Neural cell (in vitro differentiated cells): ENCODE results near the gene ADCY5. TPM values are rescaled to one million over a fixed set of nuclear protein-coding genes. Genes with fewer than 3 reads are reported as not detected.

Source experiments
- H2AFZ ChIP-seq: fragments of 200-600, 300-800 bp; sonication (generic), shearing (Covaris generic); 2 replicates; pipeline ENCODE4 v1.6.0; 2014; ENCODE audit warnings: low read depth, mild to moderate bottlenecking, antibody characterized with exemption, low read length, moderate library complexity
- H3F3A ChIP-seq: fragments of 200-600 bp; shearing (Covaris generic); 2 replicates; pipeline ENCODE4 v1.6.1; 2016; ENCODE audit warnings: mild to moderate bottlenecking, moderate library complexity, mixed read lengths, antibody characterized with exemption, low read length; ENCODE audit not compliant: insufficient read depth, poor library complexity, severe bottlenecking
- H3K27ac ChIP-seq: fragments of 200-600, 300-800 bp; sonication (generic), shearing (Covaris generic); 2 replicates; pipeline ENCODE4 v1.5.1; 2014; ENCODE audit warnings: mild to moderate bottlenecking, low read length, moderate library complexity
- H3K27me3 ChIP-seq: fragments of 300-800, 200-600 bp; sonication (generic), shearing (Covaris generic); 2 replicates; pipeline ENCODE4 v1.6.0; 2014; ENCODE audit warnings: mild to moderate bottlenecking, low read depth, low read length, moderate library complexity; ENCODE audit not compliant: insufficient read depth
- H3K36me3 ChIP-seq: fragments of 300-800, 200-600 bp; sonication (generic), shearing (Covaris generic); 2 replicates; pipeline ENCODE4 v1.5.1; 2014; ENCODE audit warnings: mild to moderate bottlenecking, antibody characterized with exemption, low read length, moderate library complexity; ENCODE audit not compliant: insufficient read depth
- H3K4me2 ChIP-seq: fragments of 300-800, 200-600 bp; sonication (generic), shearing (Covaris generic); 2 replicates; pipeline ENCODE4 v1.6.0; 2014; ENCODE audit warnings: mild to moderate bottlenecking, low read length
- H3K4me3 ChIP-seq: fragments of 300-800, 200-600 bp; sonication (generic), shearing (Covaris generic); 2 replicates; pipeline ENCODE4 v1.5.1; 2014; ENCODE audit warnings: mild to moderate bottlenecking, low read length, moderate library complexity
- H3K79me2 ChIP-seq: fragments of 200-600 bp; shearing (Covaris generic); replicated peaks from 2 replicates; pipeline ENCODE4 v1.6.0; 2014; ENCODE audit warnings: mild to moderate bottlenecking, low read length, moderate library complexity; ENCODE audit not compliant: insufficient read depth
- H3K9ac ChIP-seq: fragments of 300-800, 200-600 bp; sonication (generic), shearing (Covaris generic); 2 replicates; pipeline ENCODE4 v1.6.1; 2016; ENCODE audit warnings: mild to moderate bottlenecking, low read length, mixed read lengths
- H3K9me2 ChIP-seq: fragments of 200-600 bp; shearing (Covaris generic); 2 replicates; pipeline ENCODE4 v1.6.1; 2016; ENCODE audit warnings: mild to moderate bottlenecking, low read length, mixed read lengths; ENCODE audit not compliant: insufficient read depth
- H3K9me3 ChIP-seq: fragments of 200-600, 300-800 bp; sonication (generic), shearing (Covaris generic); 2 replicates; pipeline ENCODE4 v1.6.1; 2016; ENCODE audit warnings: mild to moderate bottlenecking, mixed run types, low read length, moderate library complexity, mixed read lengths
- H4K20me1 ChIP-seq: fragments of 200-600 bp; shearing (Covaris generic); 2 replicates; pipeline ENCODE4 v1.6.1; 2016; ENCODE audit warnings: mild to moderate bottlenecking, mixed run types; ENCODE audit not compliant: insufficient read depth
- EP300 ChIP-seq: fragments of 450-650 bp; conservative IDR thresholded peaks from 2 replicates; pipeline ENCODE4 v1.6.1; 2014; ENCODE audit warnings: antibody characterized with exemption, mild to moderate bottlenecking, moderate library complexity; ENCODE audit not compliant: poor library complexity, severe bottlenecking
- EZH2 ChIP-seq: fragments of 200-600, 300-800 bp; shearing (Covaris generic), sonication (generic); IDR thresholded peaks from 2 replicates; pipeline ENCODE4 v1.6.1; 2014; ENCODE audit warnings: antibody characterized with exemption, low read length, borderline replicate concordance, mild to moderate bottlenecking; ENCODE audit not compliant: insufficient read depth, poor library complexity, severe bottlenecking
- MXI1 ChIP-seq: fragments of 450-650 bp; conservative IDR thresholded peaks from 2 replicates; pipeline ENCODE4 v1.6.1; 2014; ENCODE audit warnings: antibody characterized with exemption, mild to moderate bottlenecking; ENCODE audit not compliant: poor library complexity, severe bottlenecking
- POLR2AphosphoS5 ChIP-seq: IDR thresholded peaks from 2 replicates; pipeline ENCODE4 v1.6.1; 2012
- RAD21 ChIP-seq: fragments of 450-650 bp; conservative IDR thresholded peaks from 2 replicates; pipeline ENCODE4 v1.6.1; 2014; ENCODE audit warnings: antibody characterized with exemption, mild to moderate bottlenecking, moderate library complexity
- SMC3 ChIP-seq: fragments of 450-650 bp; conservative IDR thresholded peaks from 2 replicates; pipeline ENCODE4 v1.6.1; 2014; ENCODE audit warnings: antibody characterized with exemption, mild to moderate bottlenecking, moderate library complexity; ENCODE audit not compliant: poor library complexity
- TAF1 ChIP-seq: IDR thresholded peaks from 2 replicates; pipeline ENCODE4 v1.6.1; 2012; ENCODE audit warnings: low read depth
- polyA plus RNA-seq: library from polyadenylated mRNA; depleted of rRNA; stranded (reverse); fragments of >200 nt; gene quantifications from 2 replicates; pipeline ENCODE4 v1.2.3, GENCODE V29; 2014
- TF ChIP-seq, protein P1 (sequence below): fragments of 450-650 bp; IDR thresholded peaks from 2 replicates; pipeline ENCODE4 v1.5.1; 2014; ENCODE audit warnings: antibody characterized with exemption, mild to moderate bottlenecking, moderate library complexity; ENCODE audit not compliant: poor library complexity, severe bottlenecking
- TF ChIP-seq, protein P2 (sequence below): IDR thresholded peaks from 2 replicates; pipeline ENCODE4 v1.6.1; 2012; ENCODE audit warnings: borderline replicate concordance

ADCY5 gene
- polyA plus RNA-seq, 1 donor from 2014 or later, result 7.7 TPM

- no peak overlapping the region for H3K4me3 ChIP-seq
- no peaks in the 10 kb centered on the region for H4K20me1 ChIP-seq
- H3K9ac ChIP-seq, result no peak overlapping the region
- H3K36me3 ChIP-seq, result no peaks in the 10 kb centered on the region
- H3K9me3 ChIP-seq, result no peaks in the 10 kb centered on the region
- no peak overlapping the region for H3K4me2 ChIP-seq
- H3K27me3 ChIP-seq, result no peaks in the 10 kb centered on the region
- no peak overlapping the region for H3K27ac ChIP-seq
- TF ChIP-seq, protein P1, sequence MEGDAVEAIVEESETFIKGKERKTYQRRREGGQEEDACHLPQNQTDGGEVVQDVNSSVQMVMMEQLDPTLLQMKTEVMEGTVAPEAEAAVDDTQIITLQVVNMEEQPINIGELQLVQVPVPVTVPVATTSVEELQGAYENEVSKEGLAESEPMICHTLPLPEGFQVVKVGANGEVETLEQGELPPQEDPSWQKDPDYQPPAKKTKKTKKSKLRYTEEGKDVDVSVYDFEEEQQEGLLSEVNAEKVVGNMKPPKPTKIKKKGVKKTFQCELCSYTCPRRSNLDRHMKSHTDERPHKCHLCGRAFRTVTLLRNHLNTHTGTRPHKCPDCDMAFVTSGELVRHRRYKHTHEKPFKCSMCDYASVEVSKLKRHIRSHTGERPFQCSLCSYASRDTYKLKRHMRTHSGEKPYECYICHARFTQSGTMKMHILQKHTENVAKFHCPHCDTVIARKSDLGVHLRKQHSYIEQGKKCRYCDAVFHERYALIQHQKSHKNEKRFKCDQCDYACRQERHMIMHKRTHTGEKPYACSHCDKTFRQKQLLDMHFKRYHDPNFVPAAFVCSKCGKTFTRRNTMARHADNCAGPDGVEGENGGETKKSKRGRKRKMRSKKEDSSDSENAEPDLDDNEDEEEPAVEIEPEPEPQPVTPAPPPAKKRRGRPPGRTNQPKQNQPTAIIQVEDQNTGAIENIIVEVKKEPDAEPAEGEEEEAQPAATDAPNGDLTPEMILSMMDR, result no peak
- TF ChIP-seq, protein P2, sequence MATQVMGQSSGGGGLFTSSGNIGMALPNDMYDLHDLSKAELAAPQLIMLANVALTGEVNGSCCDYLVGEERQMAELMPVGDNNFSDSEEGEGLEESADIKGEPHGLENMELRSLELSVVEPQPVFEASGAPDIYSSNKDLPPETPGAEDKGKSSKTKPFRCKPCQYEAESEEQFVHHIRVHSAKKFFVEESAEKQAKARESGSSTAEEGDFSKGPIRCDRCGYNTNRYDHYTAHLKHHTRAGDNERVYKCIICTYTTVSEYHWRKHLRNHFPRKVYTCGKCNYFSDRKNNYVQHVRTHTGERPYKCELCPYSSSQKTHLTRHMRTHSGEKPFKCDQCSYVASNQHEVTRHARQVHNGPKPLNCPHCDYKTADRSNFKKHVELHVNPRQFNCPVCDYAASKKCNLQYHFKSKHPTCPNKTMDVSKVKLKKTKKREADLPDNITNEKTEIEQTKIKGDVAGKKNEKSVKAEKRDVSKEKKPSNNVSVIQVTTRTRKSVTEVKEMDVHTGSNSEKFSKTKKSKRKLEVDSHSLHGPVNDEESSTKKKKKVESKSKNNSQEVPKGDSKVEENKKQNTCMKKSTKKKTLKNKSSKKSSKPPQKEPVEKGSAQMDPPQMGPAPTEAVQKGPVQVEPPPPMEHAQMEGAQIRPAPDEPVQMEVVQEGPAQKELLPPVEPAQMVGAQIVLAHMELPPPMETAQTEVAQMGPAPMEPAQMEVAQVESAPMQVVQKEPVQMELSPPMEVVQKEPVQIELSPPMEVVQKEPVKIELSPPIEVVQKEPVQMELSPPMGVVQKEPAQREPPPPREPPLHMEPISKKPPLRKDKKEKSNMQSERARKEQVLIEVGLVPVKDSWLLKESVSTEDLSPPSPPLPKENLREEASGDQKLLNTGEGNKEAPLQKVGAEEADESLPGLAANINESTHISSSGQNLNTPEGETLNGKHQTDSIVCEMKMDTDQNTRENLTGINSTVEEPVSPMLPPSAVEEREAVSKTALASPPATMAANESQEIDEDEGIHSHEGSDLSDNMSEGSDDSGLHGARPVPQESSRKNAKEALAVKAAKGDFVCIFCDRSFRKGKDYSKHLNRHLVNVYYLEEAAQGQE, result no peak
- TF ChIP-seq POLR2AphosphoS5 (no peak), TAF1 (no peak), MXI1 (no peak), EZH2 (no peak), EP300 (no peak), RAD21 (no peak), SMC3 (no peak)
- no peak overlapping the region for H2AFZ ChIP-seq
- no peaks in the 10 kb centered on the region for H3K9me2 ChIP-seq
- no peaks in the 10 kb centered on the region for H3F3A ChIP-seq
- H3K79me2 ChIP-seq, result no peaks in the 10 kb centered on the region
Measured at GRCh38 chr3:123271466-123272159, 177.3 kb downstream of the ADCY5 start.

DNA sequence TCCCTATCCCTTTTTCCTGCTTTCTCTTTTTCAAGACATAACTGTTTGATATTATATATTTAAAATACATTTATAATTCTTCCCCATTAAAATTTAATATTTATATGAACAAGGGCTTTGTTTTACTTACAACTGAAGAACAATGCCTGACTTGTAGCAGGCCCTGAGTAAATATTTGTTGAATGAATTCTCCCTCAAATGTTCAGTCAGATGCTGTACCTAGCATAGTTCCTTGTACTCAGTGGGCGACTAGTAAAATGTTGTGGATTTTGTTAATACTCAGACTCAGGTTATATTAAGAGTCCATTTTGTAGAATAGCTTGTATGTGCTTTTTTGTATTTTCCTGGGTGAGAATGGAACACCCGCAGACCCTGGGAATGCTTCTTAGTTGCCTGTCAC lies 178.1 kb downstream of the ADCY5 start:
- Histone ChIP-seq H3K4me3 (no peak overlapping the region), H4K20me1 (no peaks in the 10 kb centered on the region), H3K36me3 (no peaks in the 10 kb centered on the region), H3K27ac (no peak overlapping the region), H3K79me2 (no peaks in the 10 kb centered on the region), H3K9me2 (no peaks in the 10 kb centered on the region), H3K27me3 (no peaks in the 10 kb centered on the region), H3K4me2 (no peak overlapping the region), H3K9ac (no peak overlapping the region), H2AFZ (no peak overlapping the region), H3K9me3 (no peaks in the 10 kb centered on the region), H3F3A (no peaks in the 10 kb centered on the region)
- no peak for TF ChIP-seq MXI1
- TF ChIP-seq POLR2AphosphoS5, result no peak
- TF ChIP-seq EZH2, result no peak
- no peak for TF ChIP-seq RAD21
- no peak for TF ChIP-seq EP300
